Lung (tissue), 12 donors: ENCODE measurements around the gene KRT25. TPM values are rescaled to one million over a fixed set of nuclear protein-coding genes. Genes with fewer than 3 reads are reported as not detected.

Source experiments
- ATAC-seq: fragments of 200-7000 bp; cut with Tn5 transposase; one replicate; pipeline ENCODE4 v1.9.1; 2020; ENCODE audit warnings: moderate number of reproducible peaks; ENCODE audit not compliant: insufficient read depth, low FRiP score
- DNase-seq, 3 donors: peaks; one replicate each; pipeline ENCODE4 v3.0.0-alpha.2; 2013 to 2017
- H3K27ac ChIP-seq, 2 donors: one replicate each; pipeline ENCODE4 v1.5.1; 2013; ENCODE audit warnings: mild to moderate bottlenecking in 2 of 2, moderate library complexity in 2 of 2, control low read depth in 1 of 2, inconsistent platforms in 1 of 2, low read depth in 1 of 2, low read length in 1 of 2
- H3K27me3 ChIP-seq, 3 donors: one replicate each; pipeline ENCODE4 v1.5.1; 2013; ENCODE audit warnings: low read length in 2 of 3; ENCODE audit not compliant: control insufficient read depth in 3 of 3, insufficient read depth in 3 of 3
- H3K36me3 ChIP-seq, 4 donors: one replicate each; pipeline ENCODE4 v1.5.1; 2013; ENCODE audit warnings: low read length in 4 of 4, mild to moderate bottlenecking in 1 of 4, moderate library complexity in 1 of 4; ENCODE audit not compliant: control insufficient read depth in 4 of 4, insufficient read depth in 4 of 4
- H3K4me1 ChIP-seq, 5 donors: one replicate each; pipeline ENCODE4 v1.5.1; 2013; ENCODE audit warnings: low read length in 5 of 5, mild to moderate bottlenecking in 2 of 5, moderate library complexity in 1 of 5; ENCODE audit not compliant: control insufficient read depth in 5 of 5, insufficient read depth in 5 of 5
- H3K4me3 ChIP-seq: one replicate; pipeline ENCODE4 v1.5.1; 2013; ENCODE audit warnings: mild to moderate bottlenecking, control low read depth, moderate library complexity
- H3K9ac ChIP-seq, 2 donors: one replicate each; pipeline ENCODE4 v1.5.1; 2013; ENCODE audit warnings: low read length in 2 of 2, control low read depth in 1 of 2; ENCODE audit not compliant: insufficient read depth in 1 of 2
- H3K9me3 ChIP-seq, 4 donors: one replicate each; pipeline ENCODE4 v1.5.1; 2013; ENCODE audit warnings: low read length in 3 of 4, mild to moderate bottlenecking in 1 of 4, moderate library complexity in 1 of 4; ENCODE audit not compliant: control insufficient read depth in 4 of 4, insufficient read depth in 3 of 4
- WGBS, 2 donors: extraction: QIAGEN DNeasy Blood & Tissue Kit; methylation state at CpG; one replicate each; pipeline ENCODE4 v1.1.7; 2013; 5-methylcytosine and 5-hydroxymethylcytosine counted together
- polyA plus RNA-seq, 2 donors: library from polyadenylated mRNA; stranded (reverse); fragments of 200-250 nt; gene quantifications; one replicate each; pipeline ENCODE4 v1.2.1, GENCODE V29; 2013
- total RNA-seq, 2 donors: library from RNA; depleted of rRNA in 1 of 2; stranded (reverse); fragments of >200 nt in 1 of 2; gene quantifications; one replicate each; pipeline ENCODE4 v1.2.1, GENCODE V29; 2014 to 2021
- TF ChIP-seq, protein P1 (sequence below): IDR thresholded peaks from 2 replicates; pipeline ENCODE4 v1.5.1; 2012; ENCODE audit warnings: mild to moderate bottlenecking; ENCODE audit errors: control extremely low read depth, extremely low read depth
- donor health status: control.
- donor health status: control.
- donor health status: Bipolar disorder and iron deficiency.
- donor health status: healthy.
- donor health status: DM: yes; HTN: yes; CAD: no.

KRT25 gene
- total and polyA plus RNA-seq, 4 donors, result not detected

GRCh38 chr17:40727447-40728231 lies 27.5 kb downstream of the KRT25 start:
- H3K27ac ChIP-seq, result no peak overlapping the region
- TF ChIP-seq, protein P1, sequence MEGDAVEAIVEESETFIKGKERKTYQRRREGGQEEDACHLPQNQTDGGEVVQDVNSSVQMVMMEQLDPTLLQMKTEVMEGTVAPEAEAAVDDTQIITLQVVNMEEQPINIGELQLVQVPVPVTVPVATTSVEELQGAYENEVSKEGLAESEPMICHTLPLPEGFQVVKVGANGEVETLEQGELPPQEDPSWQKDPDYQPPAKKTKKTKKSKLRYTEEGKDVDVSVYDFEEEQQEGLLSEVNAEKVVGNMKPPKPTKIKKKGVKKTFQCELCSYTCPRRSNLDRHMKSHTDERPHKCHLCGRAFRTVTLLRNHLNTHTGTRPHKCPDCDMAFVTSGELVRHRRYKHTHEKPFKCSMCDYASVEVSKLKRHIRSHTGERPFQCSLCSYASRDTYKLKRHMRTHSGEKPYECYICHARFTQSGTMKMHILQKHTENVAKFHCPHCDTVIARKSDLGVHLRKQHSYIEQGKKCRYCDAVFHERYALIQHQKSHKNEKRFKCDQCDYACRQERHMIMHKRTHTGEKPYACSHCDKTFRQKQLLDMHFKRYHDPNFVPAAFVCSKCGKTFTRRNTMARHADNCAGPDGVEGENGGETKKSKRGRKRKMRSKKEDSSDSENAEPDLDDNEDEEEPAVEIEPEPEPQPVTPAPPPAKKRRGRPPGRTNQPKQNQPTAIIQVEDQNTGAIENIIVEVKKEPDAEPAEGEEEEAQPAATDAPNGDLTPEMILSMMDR, result no peak
- 64 to 79% methylated on average over 8 of the region's 8 CpGs for WGBS, 2 donors
- ATAC-seq (no peak), DNase-seq (peak in 2 of 3 donors; percentile 23 to 42)
- no peak overlapping the region for H3K4me3 ChIP-seq
- no peaks in the 10 kb centered on the region for H3K9me3 ChIP-seq
- H3K9ac ChIP-seq, result no peak overlapping the region
- H3K4me1 ChIP-seq, result no peaks in the 10 kb centered on the region
- H3K36me3 ChIP-seq, result no peaks in the 10 kb centered on the region
- H3K27me3 ChIP-seq, result no peaks in the 10 kb centered on the region

DNA sequence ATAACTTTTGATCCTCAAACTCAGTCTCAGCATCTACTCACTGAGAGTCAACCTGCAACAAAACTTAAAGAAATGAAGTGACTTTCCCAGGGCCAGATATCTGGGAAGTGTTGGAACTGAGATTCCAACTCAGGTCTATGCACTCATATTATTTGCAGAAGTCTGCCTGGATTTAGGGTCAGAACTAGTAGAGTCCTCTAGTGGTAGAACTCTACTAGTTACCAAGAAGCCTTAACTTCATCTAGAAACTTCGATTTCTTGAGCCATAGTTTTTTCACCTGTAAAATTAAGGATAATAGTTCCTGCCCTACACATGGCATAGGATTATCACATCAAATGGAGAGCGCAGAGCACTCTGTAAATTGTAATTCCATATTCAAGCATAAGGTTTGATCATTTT lies 28.2 kb downstream of the KRT25 start:
- H3K4me1 ChIP-seq, result no peaks in the 10 kb centered on the region
- DNase-seq (peak in 1 of 3 donors; percentile 14), ATAC-seq (no peak)
- H3K9me3 ChIP-seq, result no peaks in the 10 kb centered on the region
- H3K27ac ChIP-seq, result no peak overlapping the region
- H3K27me3 ChIP-seq, result no peaks in the 10 kb centered on the region
- no peaks in the 10 kb centered on the region for H3K36me3 ChIP-seq
- 66 to 84% methylated on average over 2 of the region's 2 CpGs for WGBS, 2 donors
- TF ChIP-seq, protein P1, result peak; percentile 9
- H3K4me3 ChIP-seq, result no peak overlapping the region
- no peak overlapping the region for H3K9ac ChIP-seq

- no peaks in the 10 kb centered on the region for H3K4me1 ChIP-seq
- 79 to 89% methylated on average over 1 of the region's 1 CpG for WGBS, 2 donors
- H3K27ac ChIP-seq, result no peak overlapping the region
- DNase-seq, result no peak
- H3K9me3 ChIP-seq, result no peaks in the 10 kb centered on the region
- H3K9ac ChIP-seq, result no peak overlapping the region
- no peaks in the 10 kb centered on the region for H3K36me3 ChIP-seq
- no peaks in the 10 kb centered on the region for H3K27me3 ChIP-seq
- ATAC-seq, result no peak
- H3K4me3 ChIP-seq, result no peak overlapping the region
- TF ChIP-seq, protein P1, result no peak
Measured at GRCh38 chr17:40724656-40725055, 30.5 kb downstream of the KRT25 start.
